ENCODE results near the gene RFWD3.

GRCh38 chr16:74700438-74701225 lies 34.0 kb upstream of the RFWD3 start, which contains the start of gene MLKL:
- TF ChIP-seq, protein P1, sequence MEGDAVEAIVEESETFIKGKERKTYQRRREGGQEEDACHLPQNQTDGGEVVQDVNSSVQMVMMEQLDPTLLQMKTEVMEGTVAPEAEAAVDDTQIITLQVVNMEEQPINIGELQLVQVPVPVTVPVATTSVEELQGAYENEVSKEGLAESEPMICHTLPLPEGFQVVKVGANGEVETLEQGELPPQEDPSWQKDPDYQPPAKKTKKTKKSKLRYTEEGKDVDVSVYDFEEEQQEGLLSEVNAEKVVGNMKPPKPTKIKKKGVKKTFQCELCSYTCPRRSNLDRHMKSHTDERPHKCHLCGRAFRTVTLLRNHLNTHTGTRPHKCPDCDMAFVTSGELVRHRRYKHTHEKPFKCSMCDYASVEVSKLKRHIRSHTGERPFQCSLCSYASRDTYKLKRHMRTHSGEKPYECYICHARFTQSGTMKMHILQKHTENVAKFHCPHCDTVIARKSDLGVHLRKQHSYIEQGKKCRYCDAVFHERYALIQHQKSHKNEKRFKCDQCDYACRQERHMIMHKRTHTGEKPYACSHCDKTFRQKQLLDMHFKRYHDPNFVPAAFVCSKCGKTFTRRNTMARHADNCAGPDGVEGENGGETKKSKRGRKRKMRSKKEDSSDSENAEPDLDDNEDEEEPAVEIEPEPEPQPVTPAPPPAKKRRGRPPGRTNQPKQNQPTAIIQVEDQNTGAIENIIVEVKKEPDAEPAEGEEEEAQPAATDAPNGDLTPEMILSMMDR (IDR thresholded peaks at IDR 0.05), result peak in 1 of 4 experiments; percentile 28
- TF ChIP-seq POLR2A (IDR thresholded peaks at IDR 0.05), result peak; percentile 23 to 30
